K562 (cell line): ENCODE measurements around the gene TTN. TPM values are rescaled to one million over a fixed set of nuclear protein-coding genes. Genes with fewer than 3 reads are reported as not detected.

Experiments used
- polyA plus RNA-seq, 8 experiments: library from polyadenylated mRNA; depleted of rRNA in 4 of 8; stranded (reverse) in 5 of 8; unstranded in 3 of 8; fragments of >200 nt; fragmentation: Nextera tagmentation in 2 of 8; fragmentation: Illumina TruSeq in 1 of 8; extraction: Ambion mirVana in 2 of 8; extraction: Trizol in 1 of 8; gene quantifications; 2 replicates each; pipeline versions ENCODE4 v1.2.1 to v1.2.3, GENCODE V29; 2011 to 2014; ENCODE audit warnings: inconsistent platforms in 1 of 8, missing spikeins in 1 of 8
- total RNA-seq, 7 experiments: library from RNA; depleted of rRNA in 6 of 7; stranded (reverse); fragments of >200 nt in 6 of 7; fragmentation: Illumina TruSeq in 2 of 7; extraction: Trizol in 2 of 7; gene quantifications; 2 replicates each; pipeline versions ENCODE4 v1.2.1 to v1.2.3, GENCODE V29; 2011 to 2021; ENCODE audit warnings: low replicate concordance in 1 of 7

TTN gene
- total and polyA plus RNA-seq, 9 of the 15 experiments (the other 6 are each of a cell fraction or from before 2014, with no cell fraction given): under 0.01 to 0.20 (median 0.04) TPM; not detected in 1

Other genes with a start within 250 kb of the TTN start
- gene CCDC141, start 242.7 kb upstream of the TTN start, total RNA-seq (2014; rRNA removed): not detected in 2 replicates
- not detected in 2 replicates for gene CCDC141, start 242.7 kb upstream of the TTN start, total RNA-seq (2014; rRNA removed; fragmentation: Illumina TruSeq; extraction: Trizol)
- not detected in 2 replicates for gene CCDC141, start 242.7 kb upstream of the TTN start, total RNA-seq (2015; rRNA removed; fragmentation: Illumina TruSeq; extraction: Trizol)
- 0.09 TPM in 2 replicates for gene CCDC141, start 242.7 kb upstream of the TTN start, total RNA-seq (2021)
- not detected in 2 replicates for gene CCDC141, start 242.7 kb upstream of the TTN start, polyA plus RNA-seq (2011; rRNA removed)
- gene CCDC141, start 242.7 kb upstream of the TTN start, polyA plus RNA-seq (2014; fragmentation: Illumina TruSeq; extraction: Trizol): not detected in 2 replicates
- gene CCDC141, start 242.7 kb upstream of the TTN start, polyA plus RNA-seq (2014; fragmentation: Nextera tagmentation; extraction: Ambion mirVana): not detected
- gene CCDC141, start 242.7 kb upstream of the TTN start, polyA plus RNA-seq (2014; rRNA removed): not detected in 2 replicates